RWPE1 (cell line): Measurements from ENCODE around the gene AFF1.

Source experiments
- CTCF ChIA-PET: fragments of 350-600 bp; sonication (Branson Sonifier 250); formaldehyde crosslinking; extraction: SDS; loops from one replicate; lab custom pipeline; 2021; lab: Yijun Ruan, JAX
- POLR2A ChIA-PET: fragments of 400-600 bp; formaldehyde crosslinking; extraction: SDS; loops from one replicate; lab custom pipeline; 2020; ENCODE audit warnings: antibody characterized with exemption; ENCODE audit not compliant: low non-redundant PET; lab: Yijun Ruan, JAX
- DNase-seq: peaks from one replicate; pipeline ENCODE4 v3.0.0; 2012; ENCODE audit warnings: low spot score
- H3K27ac ChIP-seq: fragments of 450-650 bp; 2 replicates; pipeline ENCODE4 v1.5.1; 2017
- CTCF ChIP-seq: fragments of 450-650 bp; conservative IDR thresholded peaks from 2 replicates; pipeline ENCODE4 v1.5.1; 2017; ENCODE audit warnings: low read depth, mild to moderate bottlenecking

Gene AFF1

GRCh38 chr4:87114245-87115062 is 179.6 kb downstream of the AFF1 start:
- no peak for DNase-seq
- POLR2A ChIA-PET = no interaction called here
- no peak overlapping the region for H3K27ac ChIP-seq
- no peak for TF ChIP-seq CTCF
- CTCF ChIA-PET = no interaction called here

- CTCF ChIA-PET = interaction anchor here (0.8 kb wide), 1 partner anchor 41 kb away, joined by 3 read pairs; no protein-coding TSS in a partner anchor
- no peak for DNase-seq
- TF ChIP-seq CTCF = no peak
- POLR2A ChIA-PET = no interaction called here
- no peak overlapping the region for H3K27ac ChIP-seq
Observed at GRCh38 chr4:87116231-87116630, 181.4 kb downstream of the AFF1 start.

- ChIA-PET POLR2A (no interaction called here), CTCF (interaction anchor here (0.5 kb wide), 1 partner anchor 28 kb away, joined by 3 read pairs; no protein-coding TSS in a partner anchor)
- H3K27ac ChIP-seq = peak overlapping the region; percentile 1; the same call in 1 of the 2 replicates
- no peak for TF ChIP-seq CTCF
- no peak for DNase-seq
Observed at GRCh38 chr4:87117051-87117731, 182.4 kb downstream of the AFF1 start.

GRCh38 chr4:87117732-87118075 is 182.9 kb downstream of the AFF1 start:
- CTCF ChIA-PET = no interaction called here
- no peak for DNase-seq
- H3K27ac ChIP-seq = no peak overlapping the region
- POLR2A ChIA-PET = no interaction called here
- no peak for TF ChIP-seq CTCF

- no peak overlapping the region for H3K27ac ChIP-seq
- CTCF ChIA-PET = no interaction called here
- POLR2A ChIA-PET = no interaction called here
- DNase-seq = no peak
- no peak for TF ChIP-seq CTCF
Observed at GRCh38 chr4:87118421-87118820, 183.6 kb downstream of the AFF1 start.

GRCh38 chr4:87118826-87119225 is 184.0 kb downstream of the AFF1 start:
- no peak for DNase-seq
- H3K27ac ChIP-seq = peak overlapping the region; percentile 34; the same call in 1 of the 2 replicates
- ChIA-PET POLR2A (no interaction called here), CTCF (no interaction called here)
- no peak for TF ChIP-seq CTCF
